Keratinocyte (primary cell): ENCODE data around the gene AGAP1.

ENCODE experiments used
- CTCF ChIP-seq, 3 experiments: IDR thresholded peaks in 1 of 3; conservative IDR thresholded peaks in 1 of 3; optimal IDR thresholded peaks in 1 of 3; 2 replicates in 2 of 3; 3 replicates in 1 of 3; pipeline versions ENCODE3 to v1.5.1; 2011; ENCODE audit warnings: low read length in 3 of 3, mild to moderate bottlenecking in 3 of 3, moderate library complexity in 2 of 3, control low read depth in 1 of 3, inconsistent platforms in 1 of 3; ENCODE audit not compliant: insufficient read depth in 2 of 3; ENCODE audit errors: extremely low read depth in 1 of 3
- EZH2 ChIP-seq: IDR thresholded peaks from one replicate; pipeline ENCODE4 v1.6.1; 2012; ENCODE audit warnings: inconsistent platforms, mild to moderate bottlenecking, low read length, moderate library complexity

- TF ChIP-seq CTCF (optimal IDR thresholded peaks at IDR 0.05 in 1 of 3, IDR thresholded peaks at IDR 0.05 in 1 of 3, conservative IDR thresholded peaks at IDR 0.05 in 1 of 3; ENCODE audit: extremely low read depth in 1 of 3, insufficient read depth in 2 of 3, low read length in 3 of 3), result no peak
- no peak for TF ChIP-seq EZH2
These were observed 217.7 kb downstream of the AGAP1 start for GRCh38 chr2:235711527-235711926.
